A549 (cell line): ENCODE results near the gene WTAP. TPM values are rescaled to one million over a fixed set of nuclear protein-coding genes. Genes with fewer than 3 reads are reported as not detected.

Experiments
- ATAC-seq, 2 experiments: fragments of 200-7000 bp in 1 of 2; fragments of >200 bp in 1 of 2; cut with Nextera tagmentation in 1 of 2; cut with Tn5 transposase in 1 of 2; 3 replicates each; pipeline versions ENCODE4 v1.8.0 to v1.9.1; 2018 to 2020; ENCODE audit warnings: mild to moderate bottlenecking in 1 of 2, moderate library complexity in 1 of 2
- CTCF ChIA-PET: fragments of 300-600 bp; sonication (Branson Sonifier 250); formaldehyde crosslinking; extraction: SDS; loops from one replicate; lab custom pipeline; 2021; ENCODE audit warnings: antibody characterized with exemption, inconsistent platforms; lab: Yijun Ruan, JAX
- POLR2A ChIA-PET: fragments of 350-600 bp; formaldehyde crosslinking; extraction: SDS; loops from one replicate; lab custom pipeline; 2021; ENCODE audit warnings: antibody characterized with exemption, inconsistent platforms; lab: Yijun Ruan, JAX
- DNase-seq, 2 experiments: peaks; one replicate each; pipeline versions ENCODE4 v3.0.0 to v3.0.0-alpha.2; 2011 to 2016; ENCODE audit warnings: low read depth in 1 of 2, low spot score in 1 of 2
- FAIRE-seq: peaks from 2 replicates; lab custom pipeline; 2011; peaks lifted over from hg19 to GRCh38; lab: Jason Lieb, UNC
- H3K27ac ChIP-seq, 2 experiments: fragments of >200 bp; sonication (Bioruptor Twin); formaldehyde crosslinking; 3 replicates each; pipeline ENCODE4 v1.5.1; 2016 to 2017
- H3K4me1 ChIP-seq: fragments of >200 bp; sonication (Bioruptor Twin); formaldehyde crosslinking; 3 replicates; pipeline ENCODE4 v1.6.1; 2016
- H3K4me2 ChIP-seq: fragments of >200 bp; sonication (Bioruptor Twin); formaldehyde crosslinking; 3 replicates; pipeline ENCODE4 v1.6.1; 2016
- H3K4me3 ChIP-seq: fragments of >200 bp; sonication (Bioruptor Twin); formaldehyde crosslinking; 3 replicates; pipeline ENCODE4 v1.5.1; 2016
- H3K9me3 ChIP-seq: fragments of >200 bp; sonication (Bioruptor Twin); formaldehyde crosslinking; 3 replicates; pipeline ENCODE4 v1.6.1; 2016
- BCL3 ChIP-seq: fragments of >200 bp; sonication (Bioruptor Twin); formaldehyde crosslinking; IDR thresholded peaks from 3 replicates; pipeline ENCODE4 v1.6.1; 2016
- BHLHE40 ChIP-seq: IDR thresholded peaks from 2 replicates; pipeline ENCODE4 v1.6.1; 2012; ENCODE audit warnings: low read depth, low read length, inconsistent platforms
- CBX2 ChIP-seq: fragments of 200-600 bp; sonication (generic); IDR thresholded peaks from 2 replicates; pipeline ENCODE4 v1.6.1; 2016; ENCODE audit warnings: low read depth, mild to moderate bottlenecking, borderline replicate concordance
- CEBPB ChIP-seq, 2 experiments: fragments of >200 bp in 1 of 2; sonication (Bioruptor Twin) in 1 of 2; formaldehyde crosslinking in 1 of 2; IDR thresholded peaks; 2 replicates each; pipeline ENCODE4 v1.6.1; 2012 to 2016
- CHD4 ChIP-seq: fragments of 200-600 bp; sonication (generic); IDR thresholded peaks from 2 replicates; pipeline ENCODE4 v1.6.1; 2016; ENCODE audit warnings: antibody characterized with exemption, mild to moderate bottlenecking, borderline replicate concordance
- EP300 ChIP-seq, 2 experiments: fragments of >200 bp; sonication (Bioruptor Twin); formaldehyde crosslinking; IDR thresholded peaks; 2 replicates in 1 of 2; 3 replicates in 1 of 2; pipeline ENCODE4 v1.6.1; 2016 to 2017
- FOSB ChIP-seq: fragments of 250-450 bp; sonication (Bioruptor Pico); IDR thresholded peaks from 2 replicates; pipeline ENCODE4 v1.5.0; 2020; ENCODE audit warnings: mild to moderate bottlenecking, moderate library complexity
- FOSL2 ChIP-seq, 2 experiments: fragments of 450-650 bp in 1 of 2; fragments of >200 bp in 1 of 2; sonication (Bioruptor Twin) in 1 of 2; formaldehyde crosslinking; IDR thresholded peaks; 2 replicates each; pipeline versions ENCODE4 v1.5.0 to v1.6.1; 2016 to 2020; ENCODE audit warnings: mild to moderate bottlenecking in 1 of 2, moderate library complexity in 1 of 2
- FOXS1 ChIP-seq: fragments of 250-450 bp; sonication (Bioruptor Pico); IDR thresholded peaks from 2 replicates; pipeline ENCODE4 v1.5.0; 2020; ENCODE audit warnings: mild to moderate bottlenecking, moderate library complexity
- GATA3 ChIP-seq: IDR thresholded peaks from 2 replicates; pipeline ENCODE4 v1.6.1; 2012; ENCODE audit warnings: borderline replicate concordance
- HMGXB4 ChIP-seq: fragments of 250-450 bp; sonication (Bioruptor Pico); IDR thresholded peaks from 2 replicates; pipeline ENCODE4 v1.5.0; 2021; ENCODE audit warnings: mild to moderate bottlenecking, moderate library complexity, borderline replicate concordance
- HOXA7 ChIP-seq: fragments of 250-450 bp; sonication (Bioruptor Pico); IDR thresholded peaks from 2 replicates; pipeline ENCODE4 v1.5.0; 2020; ENCODE audit warnings: mild to moderate bottlenecking, moderate library complexity
- JUNB ChIP-seq: fragments of >200 bp; sonication (Bioruptor Twin); formaldehyde crosslinking; IDR thresholded peaks from 2 replicates; pipeline ENCODE4 v1.6.1; 2016
- KDM1A ChIP-seq: fragments of 200-600 bp; sonication (generic); IDR thresholded peaks from 2 replicates; pipeline ENCODE4 v1.6.1; 2016; ENCODE audit warnings: low read depth, mild to moderate bottlenecking
- MAFK ChIP-seq: fragments of 450-650 bp; IDR thresholded peaks from 2 replicates; pipeline ENCODE4 v1.6.1; 2014; ENCODE audit not compliant: partially characterized antibody
- MAX ChIP-seq: IDR thresholded peaks from 2 replicates; pipeline ENCODE4 v1.6.1; 2012
- MYC ChIP-seq: IDR thresholded peaks from 2 replicates; pipeline ENCODE4 v1.6.1; 2012; ENCODE audit warnings: mild to moderate bottlenecking, inconsistent platforms, low read length, improper control_type of control experiment, borderline replicate concordance
- NFE2L2 ChIP-seq: fragments of 150-350 bp; conservative IDR thresholded peaks from 2 replicates; pipeline ENCODE4 v1.6.1; 2014; ENCODE audit warnings: low read length
- NR3C1 ChIP-seq: fragments of >200 bp; sonication (Bioruptor Twin); formaldehyde crosslinking; IDR thresholded peaks from 3 replicates; pipeline ENCODE4 v1.6.1; 2017
- POLR2A ChIP-seq: IDR thresholded peaks from 2 replicates; pipeline ENCODE4 v1.6.1; 2012; ENCODE audit warnings: mild to moderate bottlenecking, low read length
- RARB ChIP-seq: fragments of 250-450 bp; sonication (Bioruptor Pico); IDR thresholded peaks from 2 replicates; pipeline ENCODE4 v1.8.0; 2021; ENCODE audit warnings: mild to moderate bottlenecking, moderate library complexity
- RCOR1 ChIP-seq: fragments of 150-350 bp; IDR thresholded peaks from 2 replicates; pipeline ENCODE4 v1.6.1; 2014; ENCODE audit warnings: antibody characterized with exemption, low read length, low read depth
- RNF2 ChIP-seq: fragments of 200-600 bp; sonication (generic); IDR thresholded peaks from 2 replicates; pipeline ENCODE4 v1.6.1; 2016; ENCODE audit warnings: low read depth, mild to moderate bottlenecking, antibody characterized with exemption, moderate library complexity, borderline replicate concordance
- SREBF2 ChIP-seq: fragments of 450-650 bp; IDR thresholded peaks from 2 replicates; pipeline ENCODE4 v1.6.1; 2014; ENCODE audit warnings: mild to moderate bottlenecking, moderate library complexity
- TFCP2L1 ChIP-seq: fragments of 250-450 bp; sonication (Bioruptor Pico); IDR thresholded peaks from 2 replicates; pipeline ENCODE4 v1.5.0; 2021; ENCODE audit warnings: mild to moderate bottlenecking
- TP53 ChIP-seq: fragments of 250-450 bp; sonication (Bioruptor Pico); IDR thresholded peaks from 2 replicates; pipeline ENCODE4 v1.5.0; 2021; ENCODE audit warnings: mild to moderate bottlenecking, moderate library complexity
- ZFP36 ChIP-seq: fragments of 450-650 bp; IDR thresholded peaks from 2 replicates; pipeline ENCODE4 v1.6.1; 2014; ENCODE audit warnings: borderline replicate concordance; ENCODE audit not compliant: partially characterized antibody
- WGBS: methylation state at CpG from one replicate; pipeline ENCODE4 v1.1.6; 2017; ENCODE audit errors: missing lambda C conversion rate; 5-methylcytosine and 5-hydroxymethylcytosine counted together
- polyA plus RNA-seq, 4 experiments: library from polyadenylated mRNA; depleted of rRNA in 3 of 4; stranded (reverse); fragments of >200 nt; fragmentation: RNase III in 1 of 4; extraction: RNeasy Plus Mini Kit Qiagen cat#74134 plus additional on column Dnase treatment in 1 of 4; gene quantifications; 2 replicates in 3 of 4; 3 replicates in 1 of 4; pipeline ENCODE4 v1.2.3, GENCODE V29; 2011 to 2017
- TF ChIP-seq, protein P1 (sequence below): fragments of >200 bp; sonication (Bioruptor Twin); formaldehyde crosslinking; IDR thresholded peaks from 3 replicates; pipeline ENCODE4 v1.5.1; 2016

The WTAP gene
- polyA plus RNA-seq, 2 of the 4 experiments (the other 2 are of a cell fraction): 42.4 to 53.2 TPM

GRCh38 chr6:159769470-159769869 is 42.2 kb downstream of the WTAP start:
- CTCF ChIA-PET: interaction anchor here (0.6 kb wide), 1 partner anchor 13 kb away, joined by 3 read pairs; no protein-coding TSS in a partner anchor
- TF ChIP-seq EP300 (IDR thresholded peaks at IDR 0.05) (no peak), CEBPB (IDR thresholded peaks at IDR 0.05) (no peak), RCOR1 (no peak), BCL3 (no peak), ZFP36 (no peak), CBX2 (no peak), TP53 (CRISPR knock-in tag) (no peak), MAFK (no peak), GATA3 (no peak), FOSL2 (IDR thresholded peaks at IDR 0.05) (no peak), FOSL2 (CRISPR knock-in tag; IDR thresholded peaks at IDR 0.05) (no peak), JUNB (no peak), TFCP2L1 (CRISPR knock-in tag) (no peak), MAX (no peak)
- TF ChIP-seq, protein P1, sequence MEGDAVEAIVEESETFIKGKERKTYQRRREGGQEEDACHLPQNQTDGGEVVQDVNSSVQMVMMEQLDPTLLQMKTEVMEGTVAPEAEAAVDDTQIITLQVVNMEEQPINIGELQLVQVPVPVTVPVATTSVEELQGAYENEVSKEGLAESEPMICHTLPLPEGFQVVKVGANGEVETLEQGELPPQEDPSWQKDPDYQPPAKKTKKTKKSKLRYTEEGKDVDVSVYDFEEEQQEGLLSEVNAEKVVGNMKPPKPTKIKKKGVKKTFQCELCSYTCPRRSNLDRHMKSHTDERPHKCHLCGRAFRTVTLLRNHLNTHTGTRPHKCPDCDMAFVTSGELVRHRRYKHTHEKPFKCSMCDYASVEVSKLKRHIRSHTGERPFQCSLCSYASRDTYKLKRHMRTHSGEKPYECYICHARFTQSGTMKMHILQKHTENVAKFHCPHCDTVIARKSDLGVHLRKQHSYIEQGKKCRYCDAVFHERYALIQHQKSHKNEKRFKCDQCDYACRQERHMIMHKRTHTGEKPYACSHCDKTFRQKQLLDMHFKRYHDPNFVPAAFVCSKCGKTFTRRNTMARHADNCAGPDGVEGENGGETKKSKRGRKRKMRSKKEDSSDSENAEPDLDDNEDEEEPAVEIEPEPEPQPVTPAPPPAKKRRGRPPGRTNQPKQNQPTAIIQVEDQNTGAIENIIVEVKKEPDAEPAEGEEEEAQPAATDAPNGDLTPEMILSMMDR: no peak
- TF ChIP-seq, all 56 proteins: peak for 0
- Histone ChIP-seq H3K4me1 (no peaks in the 10 kb centered on the region), H3K9me3 (no peaks in the 10 kb centered on the region), H3K4me3 (no peak overlapping the region), H3K4me2 (no peak overlapping the region), H3K27ac (no peak overlapping the region)
- FAIRE-seq (no peak), DNase-seq (no peak), ATAC-seq (no peak)
- POLR2A ChIA-PET: no interaction called here

DNA sequence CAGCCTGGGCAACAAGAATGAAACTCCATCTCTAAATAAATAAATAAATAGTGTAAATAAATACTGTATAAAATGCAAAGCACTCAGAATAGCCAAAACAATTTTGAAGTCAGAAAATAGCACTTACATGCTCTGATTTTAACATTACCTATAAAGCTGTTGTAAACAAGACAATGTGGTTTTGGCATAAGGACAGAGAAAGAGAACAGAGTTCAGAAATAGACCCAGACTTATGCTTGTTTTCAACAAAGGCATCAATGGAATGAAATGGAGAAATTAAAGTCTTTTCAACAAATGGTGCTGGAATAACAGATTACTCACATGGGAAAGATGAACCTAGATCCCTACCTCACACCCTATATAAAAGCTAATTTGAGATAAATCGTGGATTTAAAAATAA is 44.9 kb downstream of the WTAP start:
- Histone ChIP-seq H3K9me3 (no peaks in the 10 kb centered on the region), H3K4me2 (no peak overlapping the region), H3K4me3 (no peak overlapping the region), H3K27ac (no peak overlapping the region), H3K4me1 (no peaks in the 10 kb centered on the region)
- WGBS: 40% methylated on average over 1 of the region's 1 CpG
- CTCF ChIA-PET: interaction anchor here (2.0 kb wide), 1 partner anchor 11 kb away, joined by 7 read pairs; no protein-coding TSS in a partner anchor
- DNase-seq (no peak), ATAC-seq (no peak), FAIRE-seq (no peak)
- POLR2A ChIA-PET: interaction anchor here (1.0 kb wide), 1 partner anchor 18 kb away, joined by 3 read pairs; the partner anchor contains the start of gene TCP1
- no peak for TF ChIP-seq RARB (CRISPR knock-in tag)
- TF ChIP-seq BHLHE40: no peak
- TF ChIP-seq RNF2: no peak
- no peak for TF ChIP-seq NFE2L2
- TF ChIP-seq HMGXB4 (CRISPR knock-in tag): no peak
- TF ChIP-seq FOSB (CRISPR knock-in tag): no peak
- no peak for TF ChIP-seq JUNB
- no peak for TF ChIP-seq SREBF2
- TF ChIP-seq POLR2A: no peak
- no peak for TF ChIP-seq RCOR1
- TF ChIP-seq NR3C1: no peak
- TF ChIP-seq CHD4: no peak
- no peak for TF ChIP-seq BCL3
- TF ChIP-seq KDM1A: no peak
- no peak for TF ChIP-seq ZFP36
- no peak for TF ChIP-seq MYC
- no peak for TF ChIP-seq HOXA7 (CRISPR knock-in tag)
- no peak for TF ChIP-seq FOXS1 (CRISPR knock-in tag)
